HepG2 (cell line): ENCODE measurements around the gene SPPL2B. TPM values are rescaled to one million over a fixed set of nuclear protein-coding genes. Genes with fewer than 3 reads are reported as not detected.

Source experiments
- ATAC-seq: fragments of 200-7000 bp; cut with Tn5 transposase; 3 replicates; pipeline ENCODE4 v1.9.1; 2020; ENCODE audit warnings: mild to moderate bottlenecking, moderate library complexity
- BruUV-seq: library from RNA; stranded (reverse); fragments of 400-500 nt; replicated peaks from 2 replicates; lab custom pipeline; 2021; lab: Mats Ljungman, UMichigan
- CTCF ChIA-PET: fragments of 300-600 bp; formaldehyde crosslinking; extraction: SDS; loops from one replicate; lab custom pipeline; 2021; ENCODE audit warnings: low total read pairs, inconsistent platforms, low intra/inter-chr PET ratio; lab: Yijun Ruan, JAX
- POLR2A ChIA-PET: fragments of 350-600 bp; sonication (Branson Sonifier 250); formaldehyde crosslinking; loops from one replicate; lab custom pipeline; 2020; ENCODE audit warnings: antibody characterized with exemption, inconsistent platforms; lab: Yijun Ruan, JAX
- DNase-seq: peaks from one replicate; pipeline ENCODE4 v3.0.0-alpha.2; 2015; ENCODE audit warnings: low spot score
- FAIRE-seq: peaks from 3 replicates; lab custom pipeline; 2011; peaks lifted over from hg19 to GRCh38; lab: Jason Lieb, UNC
- H2AFZ ChIP-seq: one replicate; pipeline ENCODE4 v1.6.1; 2011; ENCODE audit warnings: low read length, inconsistent platforms
- H3K27ac ChIP-seq: fragments of 300-600 bp; 3 replicates; pipeline ENCODE4 v1.8.0; 2011; ENCODE audit warnings: mixed run types, mild to moderate bottlenecking, mixed read lengths, low read length, inconsistent platforms; ENCODE audit not compliant: insufficient read depth; ENCODE audit errors: extremely low read length
- H3K27me3 ChIP-seq, 2 experiments: fragments of 200-600 bp in 1 of 2; 2 replicates in 1 of 2; 3 replicates in 1 of 2; pipeline versions ENCODE4 v1.6.0 to v1.8.0; 2011; ENCODE audit warnings: low read length in 2 of 2, mild to moderate bottlenecking in 2 of 2, moderate library complexity in 2 of 2, inconsistent platforms in 1 of 2; ENCODE audit not compliant: insufficient read depth in 2 of 2, control insufficient read depth in 1 of 2
- H3K36me3 ChIP-seq, 2 experiments: fragments of 200-600 bp in 1 of 2; replicated peaks in 1 of 2; 2 replicates in 1 of 2; 3 replicates in 1 of 2; pipeline versions ENCODE4 v1.5.1 to v1.8.0; 2011; ENCODE audit warnings: low read length in 2 of 2, inconsistent platforms in 1 of 2; ENCODE audit not compliant: insufficient read depth in 2 of 2, control insufficient read depth in 1 of 2
- H3K4me1 ChIP-seq: 2 replicates; pipeline ENCODE4 v1.5.1; 2012; ENCODE audit warnings: low read length, inconsistent platforms; ENCODE audit not compliant: insufficient read depth
- H3K4me2 ChIP-seq: 2 replicates; pipeline ENCODE4 v1.6.0; 2011; ENCODE audit warnings: low read depth, low read length, inconsistent platforms
- H3K4me3 ChIP-seq, 3 experiments: fragments of 200-600 bp in 1 of 3; sonication (generic), shearing (Covaris generic) in 1 of 3; replicated peaks in 1 of 3; 2 replicates each; pipeline ENCODE4 v1.5.1; 2011 to 2016; ENCODE audit warnings: low read length in 3 of 3, inconsistent platforms in 2 of 3, low read depth in 2 of 3, mild to moderate bottlenecking in 2 of 3, control low read depth in 1 of 3, mixed read lengths in 1 of 3; ENCODE audit not compliant: insufficient read depth in 1 of 3
- H3K79me2 ChIP-seq: one replicate; pipeline ENCODE4 v1.6.1; 2011; ENCODE audit warnings: low read length, inconsistent platforms; ENCODE audit not compliant: insufficient read depth
- H3K9ac ChIP-seq: 2 replicates; pipeline ENCODE4 v1.6.0; 2011; ENCODE audit warnings: mild to moderate bottlenecking, low read depth, low read length, inconsistent platforms; ENCODE audit not compliant: insufficient read depth
- H3K9me3 ChIP-seq: 2 replicates; pipeline ENCODE4 v1.5.1; 2012; ENCODE audit warnings: mild to moderate bottlenecking, low read length
- H4K20me1 ChIP-seq: 2 replicates; pipeline ENCODE4 v1.6.0; 2011; ENCODE audit warnings: inconsistent platforms, mild to moderate bottlenecking, low read length, moderate library complexity; ENCODE audit not compliant: insufficient read depth
- ADNP ChIP-seq: sonication (generic); formaldehyde crosslinking; IDR thresholded peaks from 2 replicates; pipeline ENCODE4 v1.4.0; 2020; ENCODE audit warnings: missing genetic modification reagents
- ARNT2 ChIP-seq: sonication (generic); formaldehyde crosslinking; IDR thresholded peaks from 2 replicates; pipeline ENCODE4 v1.8.0; 2022; ENCODE audit warnings: mild to moderate bottlenecking, low read depth, missing genetic modification reagents, moderate library complexity
- DPF2 ChIP-seq: sonication (generic); formaldehyde crosslinking; IDR thresholded peaks from 2 replicates; pipeline ENCODE4 v1.4.0; 2020; ENCODE audit warnings: mild to moderate bottlenecking, low read depth, missing genetic modification reagents, borderline replicate concordance
- EZH2 ChIP-seq: conservative IDR thresholded peaks from 2 replicates; pipeline ENCODE4 v1.6.1; 2012; ENCODE audit warnings: mild to moderate bottlenecking, low read depth, low read length, moderate library complexity
- KAT8 ChIP-seq: IDR thresholded peaks from 2 replicates; pipeline ENCODE4 v1.6.1; 2016; ENCODE audit warnings: missing genetic modification reagents, missing compliant biosample characterization
- RFX5 ChIP-seq: IDR thresholded peaks from 2 replicates; pipeline ENCODE4 v1.6.1; 2011; ENCODE audit warnings: low read depth, low read length, improper control_type of control experiment
- SIN3B ChIP-seq: fragments of 150-350 bp; IDR thresholded peaks from 2 replicates; pipeline ENCODE4 v1.6.1; 2014; ENCODE audit warnings: low read length
- ZBTB33 ChIP-seq: sonication (generic); formaldehyde crosslinking; IDR thresholded peaks from 2 replicates; pipeline ENCODE4 v1.4.0; 2020; ENCODE audit warnings: missing genetic modification reagents
- ZHX2 ChIP-seq, 2 experiments: sonication (generic) in 1 of 2; formaldehyde crosslinking in 1 of 2; IDR thresholded peaks; 2 replicates each; pipeline versions ENCODE4 v1.6.1 to v1.9.0; 2014 to 2022; ENCODE audit warnings: antibody characterized with exemption in 1 of 2, borderline replicate concordance in 1 of 2, inconsistent platforms in 1 of 2, low read depth in 1 of 2, missing genetic modification reagents in 1 of 2
- ZNF207 ChIP-seq: fragments of 450-650 bp; IDR thresholded peaks from 2 replicates; pipeline ENCODE4 v1.6.1; 2016; ENCODE audit warnings: antibody characterized with exemption, borderline replicate concordance
- WGBS: methylation state at CpG from one replicate; pipeline ENCODE4 v1.1.6; 2017; ENCODE audit warnings: low lambda C conversion rate; 5-methylcytosine and 5-hydroxymethylcytosine counted together
- in situ Hi-C: cut with HindIII; loops from 2 replicates; pipeline ENCODE4 v1.10.0; 2017; ENCODE audit warnings: low pct_unique_long_range_greater_than_20kb; ENCODE audit not compliant: extremely low pct_ligation_motif_present
- intact Hi-C: fragments of 100-400 bp; cut with micrococcal nuclease; formaldehyde crosslinking; loops from one replicate; pipeline ENCODE4 v1.10.0; 2022; ENCODE audit not compliant: unreplicated experiment
- polyA plus RNA-seq, 8 experiments: library from polyadenylated mRNA; depleted of rRNA in 3 of 8; stranded (reverse) in 7 of 8; unstranded in 1 of 8; fragments of >200 nt; fragmentation: Illumina TruSeq in 4 of 8; extraction: Trizol in 4 of 8; gene quantifications; 2 replicates each; pipeline versions ENCODE4 v1.2.1 to v1.2.3, GENCODE V29; 2011 to 2016; ENCODE audit warnings: low read depth in 4 of 8, missing spikeins in 1 of 8, mixed read lengths in 1 of 8; ENCODE audit not compliant: insufficient read depth in 1 of 8
- total RNA-seq, 5 experiments: library from RNA; depleted of rRNA; stranded (reverse); fragments of >200 nt; fragmentation: Illumina TruSeq; extraction: Trizol; gene quantifications; 2 replicates each; pipeline ENCODE4 v1.2.3, GENCODE V29; 2016; ENCODE audit warnings: low read depth in 1 of 5

Gene SPPL2B
- total and polyA plus RNA-seq, 2 of the 13 experiments (the other 11 are each of a cell fraction or from before 2014, with no cell fraction given): 14.9 to 15.2 TPM

- DNase-seq: no peak
- 16% methylated on average over 12 of the region's 24 CpGs for WGBS
Observed at GRCh38 chr19:2361246-2362045, 33.0 kb downstream of the SPPL2B start.

More at GRCh38 chr19:2361246-2362045, 33.0 kb downstream of the SPPL2B start:
- H3K4me1 ChIP-seq: no peaks in the 10 kb centered on the region
- in situ Hi-C loops (no loop called here), intact Hi-C loops (no loop called here)
- BruUV-seq: no TSS peak
- H3K4me2 ChIP-seq: no peak overlapping the region
- H3K4me3 ChIP-seq: no peak overlapping the region
- H3K36me3 ChIP-seq: no peaks in the 10 kb centered on the region
- ATAC-seq (no peak), FAIRE-seq (no peak)
- TF ChIP-seq ADNP (CRISPR knock-in tag): no peak
- 0 out of 2 replicates have a peak, but pooled peaks have one; percentile 36 for TF ChIP-seq EZH2
- TF ChIP-seq RFX5: no peak
- no peak for TF ChIP-seq ARNT2 (CRISPR knock-in tag)
- TF ChIP-seq ZHX2 (IDR thresholded peaks at IDR 0.05; ENCODE audit: low read depth): no peak
- TF ChIP-seq ZHX2 (CRISPR knock-in tag; IDR thresholded peaks at IDR 0.05; ENCODE audit: borderline replicate concordance): no peak
- TF ChIP-seq ZBTB33 (CRISPR knock-in tag): no peak
- TF ChIP-seq SIN3B: no peak
- no peak for TF ChIP-seq DPF2
- TF ChIP-seq ZNF207: 0 out of 2 replicates have a peak, but pooled peaks have one; percentile 29
- TF ChIP-seq KAT8: no peak
- no peak overlapping the region for H2AFZ ChIP-seq
- no peaks in the 10 kb centered on the region for H3K9me3 ChIP-seq
- ChIA-PET POLR2A (no interaction called here), CTCF (no interaction called here)
- H3K79me2 ChIP-seq: no peaks in the 10 kb centered on the region
- H3K9ac ChIP-seq: no peak overlapping the region
- H3K27me3 ChIP-seq: peaks cover 8 to 48% of the 10 kb centered on the region in 2 experiments
- no peak overlapping the region for H3K27ac ChIP-seq
- no peaks in the 10 kb centered on the region; the same call in 1 of the 2 replicates for H4K20me1 ChIP-seq
